Transverse colon (tissue), 4 donors: Measurements from ENCODE around the gene MTERF4. TPM values are rescaled to one million over a fixed set of nuclear protein-coding genes. Genes with fewer than 3 reads are reported as not detected.

ENCODE experiments used
- DNase-seq: peaks from one replicate; pipeline ENCODE4 v3.0.0-alpha.2; 2019
- H3K27ac ChIP-seq, 4 donors: fragments of 200-600 bp; sonication (generic); 2 replicates each; pipeline ENCODE4 v1.5.1; 2016 to 2018; ENCODE audit warnings: inconsistent platforms in 4 of 4
- H3K27me3 ChIP-seq: fragments of 200-600 bp; sonication (generic); 2 replicates; pipeline ENCODE4 v1.5.1; 2017; ENCODE audit warnings: inconsistent platforms
- H3K36me3 ChIP-seq, 4 donors: fragments of 200-600 bp; sonication (generic); 2 replicates each; pipeline ENCODE4 v1.5.1; 2017 to 2019; ENCODE audit warnings: inconsistent platforms in 4 of 4
- H3K4me1 ChIP-seq, 4 donors: fragments of 200-600 bp; sonication (generic); 2 replicates each; pipeline ENCODE4 v1.5.1; 2017 to 2020; ENCODE audit warnings: inconsistent platforms in 4 of 4
- H3K4me3 ChIP-seq, 4 donors: fragments of 200-600 bp; sonication (generic); 1 replicate in 1 of 4; 2 replicates in 3 of 4; pipeline versions ENCODE4 v1.5.1 to v1.6.1; 2017 to 2019; ENCODE audit warnings: inconsistent platforms in 4 of 4
- H3K9me3 ChIP-seq, 2 donors: fragments of 200-600 bp; sonication (generic); 2 replicates each; pipeline ENCODE4 v1.5.1; 2017 to 2019; ENCODE audit warnings: inconsistent platforms in 2 of 2
- CTCF ChIP-seq, 5 experiments: fragments of 200-600 bp in 3 of 5; fragments of 450-650 bp in 2 of 5; sonication (generic) in 3 of 5; IDR thresholded peaks; 1 replicate in 2 of 5; 2 replicates in 3 of 5; pipeline ENCODE4 v1.5.1; 2016 to 2017; ENCODE audit warnings: antibody characterized with exemption in 5 of 5, inconsistent platforms in 3 of 5, mild to moderate bottlenecking in 2 of 5, moderate library complexity in 1 of 5
- EP300 ChIP-seq: sonication (generic); formaldehyde crosslinking; IDR thresholded peaks from one replicate; pipeline ENCODE4 v1.6.1; 2017; ENCODE audit warnings: antibody characterized with exemption, low read depth
- POLR2A ChIP-seq: fragments of 450-650 bp; IDR thresholded peaks from one replicate; pipeline ENCODE4 v1.6.1; 2016; ENCODE audit warnings: antibody characterized with exemption, mild to moderate bottlenecking, moderate library complexity
- POLR2AphosphoS5 ChIP-seq, 3 donors: sonication (generic); formaldehyde crosslinking; IDR thresholded peaks; one replicate each; pipeline ENCODE4 v1.6.1; 2016; ENCODE audit warnings: antibody characterized with exemption in 3 of 3
- WGBS, 2 donors: methylation state at CpG; one replicate each; pipeline ENCODE4 v1.1.5; 2018; ENCODE audit warnings: low coverage in 1 of 2; 5-methylcytosine and 5-hydroxymethylcytosine counted together
- in situ Hi-C, 4 donors: fragments of 200-750 bp; cut with MboI; loops; one replicate each; pipeline versions ENCODE4 v1.15.0 to v1.15.1; 2017; ENCODE audit warnings: low sequenced_read_pairs in 3 of 4, low pct_ligation_motif_present in 1 of 4, low pct_unique_long_range_greater_than_20kb in 1 of 4
- intact Hi-C: fragments of 100-400 bp; cut with DNase I; formaldehyde crosslinking; loops from one replicate; pipeline ENCODE4 v1.15.1; 2023; ENCODE audit warnings: low total_unique reads
- total RNA-seq, 4 donors: library from RNA; depleted of rRNA; stranded (reverse); fragments of >200 nt; gene quantifications; one replicate each; pipeline ENCODE4 v1.1.0, GENCODE V29; 2016

Gene MTERF4
- total RNA-seq, 4 donors from 2014 or later, result 25.4 to 161 (median 34.3) TPM

- DNase-seq, result no peak
- Histone ChIP-seq H3K4me3 (no peak overlapping the region), H3K36me3 (peaks cover 0 to 8% (median 0%) of the 10 kb centered on the region in 4 donors), H3K4me1 (no peaks in the 10 kb centered on the region), H3K27me3 (no peaks in the 10 kb centered on the region), H3K9me3 (no peaks in the 10 kb centered on the region), H3K27ac (no peak overlapping the region)
- TF ChIP-seq POLR2A, result no peak
- no peak for TF ChIP-seq POLR2AphosphoS5 (IDR thresholded peaks at IDR 0.05)
- no peak for TF ChIP-seq EP300
- TF ChIP-seq CTCF (IDR thresholded peaks at IDR 0.05), result no peak
- intact Hi-C loops (no loop called here), in situ Hi-C loops (no loop called here)
- whole genome bisulfite sequencing, 2 donors, result 89 to 93% methylated on average over 7 to 14 of the region's 16 CpGs
Measured at GRCh38 chr2:241074065-241074818, 27.8 kb downstream of the MTERF4 start.

- TF ChIP-seq POLR2AphosphoS5 (IDR thresholded peaks at IDR 0.05), result no peak
- no peak for TF ChIP-seq EP300
- no peak for TF ChIP-seq CTCF (IDR thresholded peaks at IDR 0.05)
- no peak for TF ChIP-seq POLR2A
- Histone ChIP-seq H3K9me3 (no peaks in the 10 kb centered on the region), H3K27me3 (no peaks in the 10 kb centered on the region), H3K27ac (no peak overlapping the region), H3K36me3 (peaks cover 0 to 8% (median 0%) of the 10 kb centered on the region in 4 donors), H3K4me1 (no peaks in the 10 kb centered on the region), H3K4me3 (no peak overlapping the region)
- no peak for DNase-seq
- in situ Hi-C loops, result no loop called here
- 78% methylated on average over 24 of the region's 25 CpGs; no CpG with 5 or more reads in 1 of the 2 donors for WGBS, 2 donors
- intact Hi-C loops, result no loop called here
Measured at GRCh38 chr2:241073166-241074064, 28.7 kb downstream of the MTERF4 start.

- no peak for DNase-seq
- WGBS, 2 donors, result 64 to 85% methylated on average over 5 to 14 of the region's 14 CpGs
- TF ChIP-seq POLR2AphosphoS5 (IDR thresholded peaks at IDR 0.05) (no peak), POLR2A (no peak), CTCF (IDR thresholded peaks at IDR 0.05) (no peak), EP300 (no peak)
- intact Hi-C loops, result no loop called here
- Histone ChIP-seq H3K27ac (no peak overlapping the region), H3K4me1 (no peaks in the 10 kb centered on the region), H3K36me3 (peaks cover 0 to 8% (median 0%) of the 10 kb centered on the region in 4 donors), H3K9me3 (no peaks in the 10 kb centered on the region), H3K4me3 (no peak overlapping the region), H3K27me3 (no peaks in the 10 kb centered on the region)
- in situ Hi-C loops, result no loop called here
Measured at GRCh38 chr2:241072553-241073165, 29.4 kb downstream of the MTERF4 start.

GRCh38 chr2:241072151-241072550, 29.9 kb downstream of the MTERF4 start:
- TF ChIP-seq POLR2AphosphoS5 (IDR thresholded peaks at IDR 0.05), result no peak
- no peak for TF ChIP-seq POLR2A
- TF ChIP-seq EP300, result no peak
- no peak for TF ChIP-seq CTCF (IDR thresholded peaks at IDR 0.05)
- 76 to 80% methylated on average over 1 to 8 of the region's 9 CpGs for WGBS, 2 donors

More at GRCh38 chr2:241072151-241072550, 29.9 kb downstream of the MTERF4 start:
- in situ Hi-C loops (no loop called here), intact Hi-C loops (no loop called here)
- H3K36me3 ChIP-seq, result peaks cover 0 to 8% (median 0%) of the 10 kb centered on the region in 4 donors
- no peak for DNase-seq
- H3K9me3 ChIP-seq, result no peaks in the 10 kb centered on the region
- no peaks in the 10 kb centered on the region for H3K4me1 ChIP-seq
- no peaks in the 10 kb centered on the region for H3K27me3 ChIP-seq
- no peak overlapping the region for H3K4me3 ChIP-seq
- H3K27ac ChIP-seq, result no peak overlapping the region
